Natural killer cell (primary cell): ENCODE measurements around the gene EARS2. TPM values are rescaled to one million over a fixed set of nuclear protein-coding genes. Genes with fewer than 3 reads are reported as not detected.
"Not testable (repeated sequence)": the region's sequence is repeated elsewhere in the genome, so short reads cannot be mapped to it uniquely, and the experiment has no call there.

ENCODE experiments used
- ATAC-seq, 3 donors: fragments of 150-1000 bp in 2 of 3; fragments of 200-7000 bp in 1 of 3; cut with Tn5 transposase; 1 replicate in 1 of 3; 2 replicates in 2 of 3; pipeline ENCODE4 v1.10.0; 2021; ENCODE audit warnings: mild to moderate bottlenecking in 2 of 3, moderate library complexity in 2 of 3
- DNase-seq, 2 donors: peaks; one replicate each; pipeline versions ENCODE4 v3.0.0 to v3.0.0-alpha.2; 2013 to 2021; ENCODE audit warnings: mixed read lengths in 1 of 2
- H3K27ac ChIP-seq: one replicate; pipeline ENCODE4 v1.5.1; 2013; ENCODE audit warnings: mild to moderate bottlenecking, low read length
- H3K27me3 ChIP-seq: one replicate; pipeline ENCODE4 v1.6.1; 2013; ENCODE audit warnings: low read length; ENCODE audit not compliant: control insufficient read depth, insufficient read depth
- H3K36me3 ChIP-seq: one replicate; pipeline ENCODE4 v1.6.1; 2013; ENCODE audit warnings: low read length; ENCODE audit not compliant: control insufficient read depth, insufficient read depth
- H3K4me1 ChIP-seq: one replicate; pipeline ENCODE4 v1.6.1; 2013; ENCODE audit warnings: low read length; ENCODE audit not compliant: control insufficient read depth, insufficient read depth
- H3K4me3 ChIP-seq: one replicate; pipeline ENCODE4 v1.5.1; 2013; ENCODE audit warnings: low read length
- H3K9me3 ChIP-seq: one replicate; pipeline ENCODE4 v1.6.1; 2013; ENCODE audit warnings: low read length; ENCODE audit not compliant: control insufficient read depth, insufficient read depth
- H3K27ac Mint-ChIP-seq, 2 donors: one replicate each; pipeline ENCODE4 v1.8.0; 2022; ENCODE audit warnings: mild to moderate bottlenecking in 2 of 2, mixed read lengths in 2 of 2, moderate library complexity in 1 of 2
- H3K27me3 Mint-ChIP-seq, 2 donors: one replicate each; pipeline ENCODE4 v1.8.0; 2022; ENCODE audit warnings: low read depth in 2 of 2, mixed read lengths in 2 of 2
- H3K36me3 Mint-ChIP-seq: one replicate; pipeline ENCODE4 v1.8.0; 2022; ENCODE audit warnings: mixed read lengths
- H3K4me1 Mint-ChIP-seq, 2 donors: one replicate each; pipeline ENCODE4 v1.8.0; 2022; ENCODE audit warnings: mixed read lengths in 2 of 2
- H3K4me3 Mint-ChIP-seq: one replicate; pipeline ENCODE4 v1.8.0; 2022; ENCODE audit warnings: mild to moderate bottlenecking, moderate library complexity, mixed read lengths
- H3K9me3 Mint-ChIP-seq, 2 donors: one replicate each; pipeline ENCODE4 v1.8.0; 2022; ENCODE audit warnings: mixed read lengths in 2 of 2
- CTCF ChIP-seq: fragments of 200-600 bp; IDR thresholded peaks from one replicate; pipeline ENCODE4 v1.8.0; 2022; ENCODE audit warnings: antibody characterized with exemption
- WGBS: methylation state at CpG from one replicate; pipeline ENCODE4 v1.1.7; 2013; ENCODE audit warnings: missing lambda C conversion rate; ENCODE audit not compliant: insufficient coverage; 5-methylcytosine and 5-hydroxymethylcytosine counted together
- intact Hi-C: fragments of 100-400 bp; cut with micrococcal nuclease; formaldehyde crosslinking; loops from one replicate; pipeline ENCODE4 v1.14.2; 2022
- total RNA-seq, 4 donors: library from RNA; stranded (reverse); fragments of 120-200 nt in 1 of 4; gene quantifications; one replicate each; pipeline versions ENCODE4 v1.2.3 to v1.2.4, GENCODE V29; 2013 to 2022

The EARS2 gene
- total RNA-seq, 3 donors from 2014 or later (not counting 1 experiment from before 2014, with no cell fraction given), result 12.1 to 14.2 (median 12.4) TPM

DNA sequence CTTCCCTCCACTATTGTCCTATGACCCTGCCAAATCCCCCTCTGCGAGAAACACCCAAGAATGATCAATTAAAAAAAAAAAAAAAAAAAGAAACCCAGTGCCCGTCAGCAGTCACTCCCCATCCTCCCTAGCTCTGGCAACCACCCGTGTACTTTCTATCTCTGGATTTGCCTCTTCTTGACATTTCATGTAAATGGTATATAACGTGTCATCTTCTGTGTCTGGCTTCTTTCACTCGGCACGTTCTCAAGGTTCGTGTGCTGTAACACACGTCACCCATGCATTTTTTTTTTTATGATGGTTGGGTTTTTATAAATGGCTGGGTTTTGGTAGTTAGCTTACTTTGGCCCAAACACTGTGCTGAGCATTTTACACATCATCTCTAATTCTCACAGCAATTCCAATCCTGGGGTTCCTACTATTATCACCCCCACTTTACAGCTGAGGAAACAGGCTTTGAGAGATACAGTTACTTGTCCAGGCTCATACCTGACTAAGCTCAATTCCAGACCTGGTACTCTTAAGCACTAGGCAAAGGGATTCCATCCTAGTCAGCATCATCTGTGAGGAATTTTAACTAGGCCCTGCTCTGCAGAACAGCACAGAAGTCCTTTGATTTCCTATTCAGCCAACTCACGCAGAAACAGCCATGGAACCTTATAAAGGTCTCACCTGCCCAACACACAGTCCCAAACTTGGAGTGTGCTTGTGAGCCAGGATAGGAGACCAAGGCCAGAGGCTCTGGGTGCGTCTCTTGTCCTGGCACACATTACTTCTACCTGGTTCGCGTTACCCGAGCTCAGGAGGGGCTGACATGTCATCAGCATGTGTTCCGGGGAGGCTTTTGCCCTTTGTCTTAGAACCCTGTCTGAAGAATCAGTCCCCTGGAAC, 27.3 kb upstream of the EARS2 start:
- Mint-ChIP-seq H3K36me3 (no peaks in the 10 kb centered on the region), H3K27ac (no peak overlapping the region), H3K27me3 (no peaks in the 10 kb centered on the region), H3K4me3 (no peak overlapping the region), H3K4me1 (peaks cover 0 to 4% of the 10 kb centered on the region in 2 donors), H3K9me3 (no peaks in the 10 kb centered on the region)
- H3K9me3 ChIP-seq, result no peaks in the 10 kb centered on the region
- intact Hi-C loops, result no loop called here
- no peak for ATAC-seq
- DNase-seq, result no peak
- H3K36me3 ChIP-seq, result peaks cover 56% of the 10 kb centered on the region
- no peak overlapping the region for H3K27ac ChIP-seq
- TF ChIP-seq CTCF, result no peak
- H3K4me3 ChIP-seq, result no peak overlapping the region
- 96% methylated on average over 13 of the region's 14 CpGs for WGBS
- H3K4me1 ChIP-seq, result no peaks in the 10 kb centered on the region
- H3K27me3 ChIP-seq, result no peaks in the 10 kb centered on the region

GRCh38 chr16:23583271-23583670, 26.1 kb upstream of the EARS2 start:
- 98% methylated on average over 21 of the region's 30 CpGs for WGBS

DNA sequence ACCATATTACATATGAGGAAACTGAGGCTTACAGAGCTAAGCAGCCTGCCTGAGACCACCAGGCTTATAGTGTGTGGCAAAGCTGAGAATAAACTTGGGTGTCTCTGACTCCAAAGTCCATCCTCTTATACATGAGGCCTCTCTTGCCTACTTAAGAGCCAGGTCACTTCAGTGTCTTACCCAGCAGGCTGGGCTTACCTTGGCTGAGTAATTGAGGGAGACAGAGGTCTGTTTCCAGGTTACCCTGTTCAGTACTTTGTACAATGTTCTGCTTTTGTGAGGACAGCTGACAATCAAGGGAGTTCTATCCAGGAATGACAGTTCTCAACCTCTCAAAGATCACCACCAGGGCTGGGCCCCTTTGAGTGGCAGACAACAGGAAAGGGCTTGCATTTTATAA, 24.6 kb upstream of the EARS2 start:
- no peak overlapping the region for H3K4me3 Mint-ChIP-seq
- no peak overlapping the region for H3K4me3 ChIP-seq
- intact Hi-C loops, result no loop called here
- no peak for DNase-seq
- no peak overlapping the region for H3K27ac ChIP-seq
- H3K27me3 ChIP-seq, result no peaks in the 10 kb centered on the region
- H3K36me3 Mint-ChIP-seq, result no peaks in the 10 kb centered on the region
- H3K4me1 ChIP-seq, result no peaks in the 10 kb centered on the region
- TF ChIP-seq CTCF, result no peak
- no peaks in the 10 kb centered on the region for H3K4me1 Mint-ChIP-seq
- no peaks in the 10 kb centered on the region for H3K9me3 ChIP-seq
- H3K27ac Mint-ChIP-seq, result no peak overlapping the region
- H3K36me3 ChIP-seq, result peaks cover 50% of the 10 kb centered on the region
- no peak for ATAC-seq
- H3K9me3 Mint-ChIP-seq, result no peaks in the 10 kb centered on the region
- H3K27me3 Mint-ChIP-seq, result no peaks in the 10 kb centered on the region

More at GRCh38 chr16:23583271-23583670, 26.1 kb upstream of the EARS2 start:
- H3K27ac ChIP-seq, H3K9me3 Mint-ChIP-seq, DNase-seq, H3K4me3 Mint-ChIP-seq, H3K4me1 ChIP-seq, H3K4me3 ChIP-seq, H3K27me3 ChIP-seq, H3K9me3 ChIP-seq, intact Hi-C loops, H3K4me1 Mint-ChIP-seq, H3K27ac Mint-ChIP-seq, ATAC-seq, H3K27me3 Mint-ChIP-seq, H3K36me3 Mint-ChIP-seq: not testable (repeated sequence)
- H3K36me3 ChIP-seq, result peaks cover 55% of the 10 kb centered on the region

GRCh38 chr16:23580391-23580790, 23.2 kb upstream of the EARS2 start:
- no peaks in the 10 kb centered on the region for H3K4me1 ChIP-seq
- Mint-ChIP-seq H3K4me1 (no peaks in the 10 kb centered on the region), H3K27me3 (no peaks in the 10 kb centered on the region), H3K9me3 (no peaks in the 10 kb centered on the region), H3K36me3 (no peaks in the 10 kb centered on the region), H3K4me3 (no peak overlapping the region), H3K27ac (no peak overlapping the region)
- no peak for TF ChIP-seq CTCF
- no peak overlapping the region for H3K27ac ChIP-seq
- no peak overlapping the region for H3K4me3 ChIP-seq
- no peaks in the 10 kb centered on the region for H3K27me3 ChIP-seq
- no peak for DNase-seq
- H3K36me3 ChIP-seq, result peaks cover 55% of the 10 kb centered on the region
- no peaks in the 10 kb centered on the region for H3K9me3 ChIP-seq
- intact Hi-C loops, result no loop called here
- no peak for ATAC-seq
